Coronary artery (tissue), 2 donors: ENCODE results near the gene ALPK3.
A peak's percentile ranks its signal among the peaks of the same experiment; 100 is the strongest.

Experiments used
- DNase-seq: peaks from one replicate; pipeline ENCODE4 v3.0.0-alpha.2; 2017; ENCODE audit warnings: low spot score
- H3K27ac ChIP-seq, 2 donors: fragments of 200-600 bp; sonication (generic); one replicate each; pipeline ENCODE4 v1.5.1; 2016 to 2019
- H3K4me3 ChIP-seq: fragments of 200-600 bp; sonication (generic); 2 replicates; pipeline ENCODE4 v1.5.1; 2016; ENCODE audit warnings: mild to moderate bottlenecking, moderate library complexity
- CTCF ChIP-seq: fragments of 200-600 bp; sonication (generic); IDR thresholded peaks from one replicate; pipeline ENCODE4 v1.5.1; 2019; ENCODE audit warnings: antibody characterized with exemption

The ALPK3 gene

GRCh38 chr15:84898761-84899160 is 81.6 kb downstream of the ALPK3 start:
- no peak for DNase-seq
- no peak for TF ChIP-seq CTCF
- Histone ChIP-seq H3K4me3 (no peak overlapping the region), H3K27ac (no peak overlapping the region)

- DNase-seq = no peak
- Histone ChIP-seq H3K4me3 (no peak overlapping the region), H3K27ac (no peak overlapping the region)
- TF ChIP-seq CTCF = no peak
These were observed 82.6 kb downstream of the ALPK3 start for GRCh38 chr15:84899750-84900149.

GRCh38 chr15:84901540-84901939 is 84.4 kb downstream of the ALPK3 start:
- DNase-seq = no peak
- H3K27ac ChIP-seq = no peak overlapping the region
- no peak for TF ChIP-seq CTCF
- H3K4me3 ChIP-seq = no peak overlapping the region

- no peak for DNase-seq
- no peak for TF ChIP-seq CTCF
- H3K27ac ChIP-seq = peak overlapping the region; percentile 44 to 78
These were observed 86.6 kb downstream of the ALPK3 start for GRCh38 chr15:84903751-84904150.

GRCh38 chr15:84904419-84904818 is 87.3 kb downstream of the ALPK3 start:
- peak overlapping the region; percentile 44 to 78 for H3K27ac ChIP-seq
- no peak for DNase-seq
- no peak overlapping the region for H3K4me3 ChIP-seq
- no peak for TF ChIP-seq CTCF

More at GRCh38 chr15:84903751-84904150, 86.6 kb downstream of the ALPK3 start:
- H3K4me3 ChIP-seq = no peak overlapping the region

GRCh38 chr15:84905016-84905916 is 88.1 kb downstream of the ALPK3 start:
- Histone ChIP-seq H3K4me3 (no peak overlapping the region), H3K27ac (peak overlapping the region; percentile 44 to 78)
- no peak for DNase-seq
- TF ChIP-seq CTCF = no peak

- TF ChIP-seq CTCF = no peak
- Histone ChIP-seq H3K27ac (no peak overlapping the region), H3K4me3 (no peak overlapping the region)
- no peak for DNase-seq
These were observed 90.6 kb downstream of the ALPK3 start for GRCh38 chr15:84907731-84908130.
